Subcutaneous adipose tissue (tissue), 4 donors: ENCODE results near the gene SLC44A3. TPM values are rescaled to one million over a fixed set of nuclear protein-coding genes. Genes with fewer than 3 reads are reported as not detected.

Experiments
- CTCF ChIP-seq: fragments of 450-650 bp; IDR thresholded peaks from one replicate; pipeline ENCODE4 v1.5.1; 2016; ENCODE audit warnings: low read depth, mild to moderate bottlenecking, control low read depth, antibody characterized with exemption, moderate library complexity
- total RNA-seq, 4 donors: library from RNA; depleted of rRNA; stranded (reverse); fragments of >200 nt; gene quantifications; one replicate each; pipeline ENCODE4 v1.1.0, GENCODE V29; 2016

Gene SLC44A3
- total RNA-seq, 4 donors from 2014 or later = 0.98 to 2.3 (median 1.5) TPM

- TF ChIP-seq CTCF = no peak
Measured at GRCh38 chr1:94894630-94895029, 74.5 kb downstream of the SLC44A3 start.

GRCh38 chr1:94895518-94895917 lies 75.4 kb downstream of the SLC44A3 start:
- no peak for TF ChIP-seq CTCF

- TF ChIP-seq CTCF = no peak
Measured at GRCh38 chr1:94898491-94899385, 78.6 kb downstream of the SLC44A3 start.

- no peak for TF ChIP-seq CTCF
Measured at GRCh38 chr1:94899756-94900155, 79.6 kb downstream of the SLC44A3 start.

- no peak for TF ChIP-seq CTCF
Measured at GRCh38 chr1:94901841-94902240, 81.7 kb downstream of the SLC44A3 start.

- no peak for TF ChIP-seq CTCF
Measured at GRCh38 chr1:94903280-94904009, 83.3 kb downstream of the SLC44A3 start.

- TF ChIP-seq CTCF = no peak
Measured at GRCh38 chr1:94905207-94905606, 85.0 kb downstream of the SLC44A3 start.
